K562 (cell line): ENCODE measurements around the gene USP20. TPM values are rescaled to one million over a fixed set of nuclear protein-coding genes. Genes with fewer than 3 reads are reported as not detected.
A peak's percentile ranks its signal among the peaks of the same experiment; 100 is the strongest.

Experiments
- ETS2 ChIP-seq: IDR thresholded peaks from 2 replicates; pipeline ENCODE4 v1.6.1; 2016; ENCODE audit warnings: borderline replicate concordance, missing genetic modification characterization, mild to moderate bottlenecking, moderate library complexity, missing compliant biosample characterization; ENCODE audit not compliant: poor library complexity, severe bottlenecking
- FUS ChIP-seq: fragments of 200-400 bp; formaldehyde crosslinking; optimal IDR thresholded peaks from 2 replicates; pipeline ENCODE3; 2017; ENCODE audit warnings: low read depth, low read length
- PHF8 ChIP-seq: fragments of 200-600 bp; sonication (generic); IDR thresholded peaks from 2 replicates; pipeline ENCODE4 v1.6.1; 2012; ENCODE audit warnings: mixed run types, mild to moderate bottlenecking, inconsistent platforms, low read length, moderate library complexity, borderline replicate concordance
- RBM14 ChIP-seq: fragments of 200-400 bp; formaldehyde crosslinking; IDR thresholded peaks from 2 replicates; pipeline ENCODE4 v1.6.1; 2018; ENCODE audit warnings: low read depth, mild to moderate bottlenecking, low read length, moderate library complexity, borderline replicate concordance; ENCODE audit not compliant: insufficient read depth
- RBM17 ChIP-seq: fragments of 200-400 bp; formaldehyde crosslinking; IDR thresholded peaks from 2 replicates; pipeline ENCODE4 v1.6.1; 2017; ENCODE audit warnings: low read depth, mild to moderate bottlenecking, low read length, borderline replicate concordance
- RBM34 ChIP-seq: fragments of 200-400 bp; formaldehyde crosslinking; IDR thresholded peaks from 2 replicates; pipeline ENCODE4 v1.6.1; 2018; ENCODE audit warnings: low read length, borderline replicate concordance; ENCODE audit not compliant: insufficient read depth
- SNRNP70 ChIP-seq: fragments of 200-400 bp; formaldehyde crosslinking; optimal IDR thresholded peaks from 2 replicates; pipeline ENCODE3; 2017; ENCODE audit warnings: low read depth, low read length
- TCF15 ChIP-seq: fragments of 250-450 bp; sonication (Bioruptor Pico); IDR thresholded peaks from 2 replicates; pipeline ENCODE4 v1.8.0; 2022; ENCODE audit warnings: moderate library complexity, mild to moderate bottlenecking, inconsistent platforms
- ZNF347 ChIP-seq: fragments of 450-650 bp; formaldehyde crosslinking; IDR thresholded peaks from 2 replicates; pipeline ENCODE4 v1.4.0; 2020; ENCODE audit warnings: low read depth, mild to moderate bottlenecking, moderate library complexity
- polyA plus RNA-seq, 8 experiments: library from polyadenylated mRNA; depleted of rRNA in 4 of 8; stranded (reverse) in 5 of 8; unstranded in 3 of 8; fragments of >200 nt; fragmentation: Nextera tagmentation in 2 of 8; fragmentation: Illumina TruSeq in 1 of 8; extraction: Ambion mirVana in 2 of 8; extraction: Trizol in 1 of 8; gene quantifications; 2 replicates each; pipeline versions ENCODE4 v1.2.1 to v1.2.3, GENCODE V29; 2011 to 2014; ENCODE audit warnings: inconsistent platforms in 1 of 8, missing spikeins in 1 of 8
- total RNA-seq, 7 experiments: library from RNA; depleted of rRNA in 6 of 7; stranded (reverse); fragments of >200 nt in 6 of 7; fragmentation: Illumina TruSeq in 2 of 7; extraction: Trizol in 2 of 7; gene quantifications; 2 replicates each; pipeline versions ENCODE4 v1.2.1 to v1.2.3, GENCODE V29; 2011 to 2021; ENCODE audit warnings: low replicate concordance in 1 of 7
- TF ChIP-seq, protein P1 (sequence below): sonication (generic); formaldehyde crosslinking; IDR thresholded peaks from 2 replicates; pipeline ENCODE4 v1.8.0; 2022; ENCODE audit warnings: mild to moderate bottlenecking, low read depth, missing genetic modification reagents
- TF ChIP-seq, protein P2 (sequence below): fragments of 450-650 bp; IDR thresholded peaks from 2 replicates; pipeline ENCODE4 v1.6.1; 2016; ENCODE audit warnings: low read depth
- TF ChIP-seq, protein P3 (sequence below): sonication (generic); formaldehyde crosslinking; IDR thresholded peaks from 2 replicates; pipeline ENCODE4 v1.8.1; 2023; ENCODE audit warnings: mild to moderate bottlenecking, missing genetic modification reagents

The USP20 gene
- total and polyA plus RNA-seq, 9 of the 15 experiments (the other 6 are each of a cell fraction or from before 2014, with no cell fraction given), result 1.9 to 136 (median 49.1) TPM

DNA sequence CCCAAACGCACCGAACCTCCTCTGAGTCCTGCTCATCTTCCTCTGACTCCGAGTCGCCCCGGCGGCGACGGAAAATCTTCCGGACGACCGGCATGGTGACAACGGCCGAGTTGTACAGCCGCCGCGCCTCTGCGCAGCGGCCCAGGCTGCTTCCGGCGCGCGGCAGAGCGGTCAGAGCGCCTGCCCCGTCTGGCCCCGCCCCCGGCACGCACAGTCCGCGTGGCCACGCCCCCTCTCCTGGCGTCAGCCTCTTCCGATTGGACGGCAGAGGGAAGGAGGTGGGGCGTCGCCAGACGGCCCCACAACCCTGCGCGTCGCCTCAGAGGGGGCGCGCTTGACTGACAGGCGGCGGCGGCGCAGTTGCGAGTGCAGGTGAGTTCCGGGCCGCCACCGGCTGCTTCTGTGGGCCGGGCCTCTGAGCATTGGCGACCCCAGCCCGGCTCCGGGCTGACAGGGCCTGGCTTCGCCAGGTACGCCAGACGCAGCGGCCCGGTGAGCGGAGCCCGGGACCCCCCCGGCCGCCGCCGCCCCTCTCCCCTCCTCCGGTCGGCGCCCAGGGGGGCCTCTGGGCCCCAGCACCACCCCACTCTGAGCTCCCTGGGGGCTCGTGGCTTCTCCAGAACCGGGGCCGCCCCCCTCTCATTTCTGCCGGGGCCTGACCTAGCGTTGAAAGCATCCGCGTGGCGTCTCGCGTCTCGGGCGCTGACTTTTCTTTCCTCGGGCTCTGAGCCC, at the start of gene USP20, which contains the start of gene C9orf78 (continued):
- no peak for TF ChIP-seq ETS2 (tag)
- 0 out of 2 replicates have a peak, but pooled peaks have one; percentile 17 for TF ChIP-seq TCF15 (CRISPR knock-in tag)
- no peak for TF ChIP-seq SNRNP70
- TF ChIP-seq PHF8, result peak; percentile 97; the same call in 1 of the 2 replicates
- peak; percentile 87 for TF ChIP-seq FUS
- TF ChIP-seq ZNF347, result no peak
- TF ChIP-seq RBM34, result peak; percentile 97; the same call in 1 of the 2 replicates
- no peak for TF ChIP-seq RBM14
- TF ChIP-seq, protein P1, sequence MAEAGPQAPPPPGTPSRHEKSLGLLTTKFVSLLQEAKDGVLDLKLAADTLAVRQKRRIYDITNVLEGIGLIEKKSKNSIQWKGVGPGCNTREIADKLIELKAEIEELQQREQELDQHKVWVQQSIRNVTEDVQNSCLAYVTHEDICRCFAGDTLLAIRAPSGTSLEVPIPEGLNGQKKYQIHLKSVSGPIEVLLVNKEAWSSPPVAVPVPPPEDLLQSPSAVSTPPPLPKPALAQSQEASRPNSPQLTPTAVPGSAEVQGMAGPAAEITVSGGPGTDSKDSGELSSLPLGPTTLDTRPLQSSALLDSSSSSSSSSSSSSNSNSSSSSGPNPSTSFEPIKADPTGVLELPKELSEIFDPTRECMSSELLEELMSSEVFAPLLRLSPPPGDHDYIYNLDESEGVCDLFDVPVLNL (CRISPR knock-in tag), result no peak
- TF ChIP-seq, protein P2, sequence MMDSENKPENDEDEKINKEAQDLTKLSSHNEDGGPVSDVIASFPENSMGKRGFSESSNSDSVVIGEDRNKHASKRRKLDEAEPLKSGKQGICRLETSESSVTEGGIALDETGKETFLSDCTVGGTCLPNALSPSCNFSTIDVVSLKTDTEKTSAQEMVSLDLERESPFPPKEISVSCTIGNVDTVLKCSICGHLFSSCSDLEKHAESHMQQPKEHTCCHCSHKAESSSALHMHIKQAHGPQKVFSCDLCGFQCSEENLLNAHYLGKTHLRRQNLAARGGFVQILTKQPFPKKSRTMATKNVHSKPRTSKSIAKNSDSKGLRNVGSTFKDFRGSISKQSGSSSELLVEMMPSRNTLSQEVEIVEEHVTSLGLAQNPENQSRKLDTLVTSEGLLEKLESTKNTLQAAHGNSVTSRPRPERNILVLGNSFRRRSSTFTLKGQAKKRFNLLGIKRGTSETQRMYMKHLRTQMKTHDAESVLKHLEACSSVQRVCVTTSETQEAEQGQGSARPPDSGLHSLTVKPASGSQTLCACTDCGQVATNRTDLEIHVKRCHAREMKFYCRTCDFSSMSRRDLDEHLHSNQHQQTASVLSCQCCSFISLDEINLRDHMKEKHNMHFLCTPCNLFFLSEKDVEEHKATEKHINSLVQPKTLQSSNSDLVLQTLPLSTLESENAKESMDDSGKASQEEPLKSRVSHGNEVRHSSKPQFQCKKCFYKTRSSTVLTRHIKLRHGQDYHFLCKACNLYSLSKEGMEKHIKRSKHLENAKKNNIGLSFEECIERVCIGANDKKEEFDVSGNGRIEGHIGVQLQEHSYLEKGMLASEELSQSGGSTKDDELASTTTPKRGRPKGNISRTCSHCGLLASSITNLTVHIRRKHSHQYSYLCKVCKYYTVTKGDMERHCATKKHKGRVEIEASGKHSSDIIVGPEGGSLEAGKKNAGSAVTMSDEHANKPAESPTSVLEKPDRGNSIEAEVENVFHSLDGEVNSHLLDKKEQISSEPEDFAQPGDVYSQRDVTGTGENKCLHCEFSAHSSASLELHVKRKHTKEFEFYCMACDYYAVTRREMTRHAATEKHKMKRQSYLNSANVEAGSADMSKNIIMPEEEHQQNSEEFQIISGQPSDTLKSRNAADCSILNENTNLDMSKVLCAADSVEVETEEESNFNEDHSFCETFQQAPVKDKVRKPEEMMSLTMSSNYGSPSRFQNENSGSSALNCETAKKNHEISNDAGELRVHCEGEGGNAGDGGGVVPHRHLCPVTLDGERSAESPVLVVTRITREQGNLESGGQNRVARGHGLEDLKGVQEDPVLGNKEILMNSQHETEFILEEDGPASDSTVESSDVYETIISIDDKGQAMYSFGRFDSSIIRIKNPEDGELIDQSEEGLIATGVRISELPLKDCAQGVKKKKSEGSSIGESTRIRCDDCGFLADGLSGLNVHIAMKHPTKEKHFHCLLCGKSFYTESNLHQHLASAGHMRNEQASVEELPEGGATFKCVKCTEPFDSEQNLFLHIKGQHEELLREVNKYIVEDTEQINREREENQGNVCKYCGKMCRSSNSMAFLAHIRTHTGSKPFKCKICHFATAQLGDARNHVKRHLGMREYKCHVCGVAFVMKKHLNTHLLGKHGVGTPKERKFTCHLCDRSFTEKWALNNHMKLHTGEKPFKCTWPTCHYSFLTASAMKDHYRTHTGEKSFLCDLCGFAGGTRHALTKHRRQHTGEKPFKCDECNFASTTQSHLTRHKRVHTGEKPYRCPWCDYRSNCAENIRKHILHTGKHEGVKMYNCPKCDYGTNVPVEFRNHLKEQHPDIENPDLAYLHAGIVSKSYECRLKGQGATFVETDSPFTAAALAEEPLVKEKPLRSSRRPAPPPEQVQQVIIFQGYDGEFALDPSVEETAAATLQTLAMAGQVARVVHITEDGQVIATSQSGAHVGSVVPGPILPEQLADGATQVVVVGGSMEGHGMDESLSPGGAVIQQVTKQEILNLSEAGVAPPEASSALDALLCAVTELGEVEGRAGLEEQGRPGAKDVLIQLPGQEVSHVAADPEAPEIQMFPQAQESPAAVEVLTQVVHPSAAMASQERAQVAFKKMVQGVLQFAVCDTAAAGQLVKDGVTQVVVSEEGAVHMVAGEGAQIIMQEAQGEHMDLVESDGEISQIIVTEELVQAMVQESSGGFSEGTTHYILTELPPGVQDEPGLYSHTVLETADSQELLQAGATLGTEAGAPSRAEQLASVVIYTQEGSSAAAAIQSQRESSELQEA, result no peak
- TF ChIP-seq, protein P3, sequence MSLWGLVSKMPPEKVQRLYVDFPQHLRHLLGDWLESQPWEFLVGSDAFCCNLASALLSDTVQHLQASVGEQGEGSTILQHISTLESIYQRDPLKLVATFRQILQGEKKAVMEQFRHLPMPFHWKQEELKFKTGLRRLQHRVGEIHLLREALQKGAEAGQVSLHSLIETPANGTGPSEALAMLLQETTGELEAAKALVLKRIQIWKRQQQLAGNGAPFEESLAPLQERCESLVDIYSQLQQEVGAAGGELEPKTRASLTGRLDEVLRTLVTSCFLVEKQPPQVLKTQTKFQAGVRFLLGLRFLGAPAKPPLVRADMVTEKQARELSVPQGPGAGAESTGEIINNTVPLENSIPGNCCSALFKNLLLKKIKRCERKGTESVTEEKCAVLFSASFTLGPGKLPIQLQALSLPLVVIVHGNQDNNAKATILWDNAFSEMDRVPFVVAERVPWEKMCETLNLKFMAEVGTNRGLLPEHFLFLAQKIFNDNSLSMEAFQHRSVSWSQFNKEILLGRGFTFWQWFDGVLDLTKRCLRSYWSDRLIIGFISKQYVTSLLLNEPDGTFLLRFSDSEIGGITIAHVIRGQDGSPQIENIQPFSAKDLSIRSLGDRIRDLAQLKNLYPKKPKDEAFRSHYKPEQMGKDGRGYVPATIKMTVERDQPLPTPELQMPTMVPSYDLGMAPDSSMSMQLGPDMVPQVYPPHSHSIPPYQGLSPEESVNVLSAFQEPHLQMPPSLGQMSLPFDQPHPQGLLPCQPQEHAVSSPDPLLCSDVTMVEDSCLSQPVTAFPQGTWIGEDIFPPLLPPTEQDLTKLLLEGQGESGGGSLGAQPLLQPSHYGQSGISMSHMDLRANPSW (CRISPR knock-in tag), result no peak
- TF ChIP-seq RBM17, result no peak
